Activated T-cell treated with anti-CD3 and anti-CD28 coated beads for 48 hours (primary cell): ENCODE data around the gene PCSK4.
"Not testable (repeated sequence)": the region's sequence is repeated elsewhere in the genome, so short reads cannot be mapped to it uniquely, and the experiment has no call there.

ENCODE experiments used
- DNase-seq: peaks from one replicate; pipeline ENCODE4 v3.0.0-alpha.2; 2020; ENCODE audit warnings: low read depth

PCSK4 gene

DNA sequence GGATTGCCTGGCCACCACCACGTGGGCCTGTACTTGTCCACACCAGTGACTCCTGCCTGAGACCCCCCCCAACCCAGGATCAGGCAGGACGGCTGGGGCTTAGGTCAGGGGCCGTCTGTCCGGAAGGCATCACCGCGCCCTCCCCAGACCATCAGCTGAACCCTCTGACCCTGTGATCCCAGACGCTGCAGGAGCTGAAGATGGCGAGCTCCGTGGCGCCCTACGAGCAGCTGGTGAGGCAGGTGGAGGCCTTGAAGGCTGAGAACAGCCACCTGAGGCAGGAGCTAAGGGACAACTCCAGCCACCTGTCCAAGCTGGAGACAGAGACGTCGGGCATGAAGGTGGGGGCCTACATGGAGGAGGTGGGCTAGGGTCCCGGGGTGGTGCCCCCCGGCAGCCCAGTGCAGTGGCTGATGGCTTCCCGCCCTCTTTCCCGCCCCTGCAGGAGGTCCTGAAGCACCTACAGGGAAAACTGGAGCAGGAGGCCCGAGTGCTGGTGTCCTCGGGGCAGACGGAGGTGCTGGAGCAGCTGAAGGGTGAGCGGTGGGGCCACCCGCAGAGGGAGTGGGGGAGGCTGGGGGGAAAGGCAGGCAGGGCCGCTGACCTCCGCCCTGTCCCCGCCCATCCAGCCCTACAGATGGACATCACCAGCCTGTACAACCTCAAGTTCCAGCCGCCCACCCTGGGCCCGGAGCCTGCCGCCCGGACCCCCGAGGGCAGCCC lies 37.2 kb downstream of the PCSK4 start:
- DNase-seq = no peak

- DNase-seq = no peak
Observed at GRCh38 chr19:1451916-1452801, 38.0 kb downstream of the PCSK4 start.

- no peak for DNase-seq
Observed at GRCh38 chr19:1450735-1451731, 39.1 kb downstream of the PCSK4 start.

DNA sequence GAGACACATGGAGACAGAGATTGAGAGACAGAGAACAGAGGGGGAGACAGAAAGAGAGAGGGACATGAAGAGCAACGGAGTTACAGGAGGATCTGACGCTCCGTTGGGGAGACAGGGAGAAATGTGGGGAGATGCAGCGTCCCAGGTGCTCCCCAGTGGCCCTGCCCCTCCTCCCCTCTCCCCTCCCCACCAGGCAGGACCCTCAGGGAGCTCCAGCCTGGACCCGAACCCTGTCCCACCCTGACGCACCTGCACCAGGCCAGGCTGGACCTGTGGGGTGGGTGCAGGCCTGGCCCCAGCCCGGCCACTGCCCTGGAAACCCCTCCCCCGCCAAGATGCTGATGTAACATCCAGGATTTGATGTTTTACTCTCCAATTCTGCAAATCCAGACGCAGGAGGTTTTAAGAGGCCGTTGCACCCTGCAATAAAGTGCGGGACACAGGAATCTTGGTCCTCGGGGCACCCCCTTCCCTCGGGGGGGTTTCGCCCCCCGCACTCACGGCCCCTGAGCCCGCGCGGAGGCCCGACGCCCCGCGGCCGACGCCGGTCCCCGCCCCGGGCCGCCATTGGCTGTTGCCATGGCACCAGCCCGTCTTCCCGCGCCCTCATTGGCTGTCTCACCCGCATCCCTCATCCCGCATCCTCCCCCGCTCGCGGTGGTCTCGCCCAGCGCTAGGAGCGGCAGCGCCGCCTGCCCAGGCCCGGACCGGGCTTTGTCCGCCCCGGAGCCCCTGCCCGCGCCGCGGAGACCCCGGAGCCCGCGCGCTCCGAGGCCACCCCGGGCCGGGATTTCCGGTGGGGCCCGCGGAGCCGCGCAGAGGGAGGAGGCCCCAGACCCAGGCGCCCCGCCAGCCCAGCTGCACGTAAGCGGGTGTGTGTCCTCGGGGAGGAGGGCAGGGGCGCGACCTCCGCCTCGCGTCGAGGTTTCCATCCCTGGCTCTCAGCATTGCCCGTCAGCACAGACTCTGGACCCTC lies 40.4 kb downstream of the PCSK4 start, which contains the start of gene APC2:
Gene APC2 (plus strand): TSS at position 655 of the 976 bp plus-strand sequence. CDS start 2,881 bp downstream, outside the sequence.
- no peak for DNase-seq

- no peak for DNase-seq
Observed at GRCh38 chr19:1447944-1448343, 42.2 kb downstream of the PCSK4 start.

GRCh38 chr19:1447504-1447903 lies 42.6 kb downstream of the PCSK4 start:
- no peak for DNase-seq

- no peak for DNase-seq
Observed at GRCh38 chr19:1446713-1447481, 43.3 kb downstream of the PCSK4 start.

DNA sequence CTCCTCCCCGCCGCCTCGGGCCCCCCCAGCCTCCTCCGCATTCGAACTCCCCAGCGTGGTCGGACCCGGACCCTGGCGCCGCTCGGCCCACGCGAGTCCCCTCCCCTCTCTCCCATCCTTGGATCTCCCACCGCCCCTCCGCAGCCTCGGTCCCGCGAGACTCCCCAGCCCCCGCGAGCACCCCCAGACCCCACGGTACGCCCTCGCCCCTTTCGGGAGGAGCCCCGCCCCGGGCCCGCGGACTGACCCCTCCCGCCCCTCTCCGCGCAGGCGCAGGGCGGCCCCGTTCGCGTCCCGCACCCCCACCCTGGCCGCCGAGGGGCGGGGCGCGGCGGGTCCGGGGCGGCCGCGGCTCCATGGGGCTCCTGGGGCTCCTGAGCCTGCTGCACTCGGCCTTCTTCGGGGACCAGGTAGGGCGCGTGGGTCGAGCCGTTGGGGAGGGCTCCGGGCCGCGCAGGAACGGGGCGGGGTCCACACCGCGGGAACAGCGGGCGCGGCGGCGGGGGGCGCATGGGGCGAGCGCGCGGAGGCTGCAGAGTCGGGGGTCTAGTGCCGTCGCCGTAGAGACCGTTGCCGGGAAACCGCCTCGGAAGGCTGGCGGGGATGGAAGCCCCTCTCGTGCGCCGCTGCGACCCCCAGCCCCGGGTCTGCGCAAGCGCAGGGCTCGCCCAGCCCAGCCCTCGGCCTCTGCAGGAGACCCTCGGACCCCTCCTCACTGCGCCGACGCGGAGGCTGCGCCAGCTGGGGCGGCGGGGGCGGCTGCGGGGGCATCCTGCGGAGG lies 44.0 kb downstream of the PCSK4 start:
- DNase-seq = no peak

GRCh38 chr19:1445185-1445931 lies 44.8 kb downstream of the PCSK4 start:
- peak; percentile 83 for DNase-seq

DNA sequence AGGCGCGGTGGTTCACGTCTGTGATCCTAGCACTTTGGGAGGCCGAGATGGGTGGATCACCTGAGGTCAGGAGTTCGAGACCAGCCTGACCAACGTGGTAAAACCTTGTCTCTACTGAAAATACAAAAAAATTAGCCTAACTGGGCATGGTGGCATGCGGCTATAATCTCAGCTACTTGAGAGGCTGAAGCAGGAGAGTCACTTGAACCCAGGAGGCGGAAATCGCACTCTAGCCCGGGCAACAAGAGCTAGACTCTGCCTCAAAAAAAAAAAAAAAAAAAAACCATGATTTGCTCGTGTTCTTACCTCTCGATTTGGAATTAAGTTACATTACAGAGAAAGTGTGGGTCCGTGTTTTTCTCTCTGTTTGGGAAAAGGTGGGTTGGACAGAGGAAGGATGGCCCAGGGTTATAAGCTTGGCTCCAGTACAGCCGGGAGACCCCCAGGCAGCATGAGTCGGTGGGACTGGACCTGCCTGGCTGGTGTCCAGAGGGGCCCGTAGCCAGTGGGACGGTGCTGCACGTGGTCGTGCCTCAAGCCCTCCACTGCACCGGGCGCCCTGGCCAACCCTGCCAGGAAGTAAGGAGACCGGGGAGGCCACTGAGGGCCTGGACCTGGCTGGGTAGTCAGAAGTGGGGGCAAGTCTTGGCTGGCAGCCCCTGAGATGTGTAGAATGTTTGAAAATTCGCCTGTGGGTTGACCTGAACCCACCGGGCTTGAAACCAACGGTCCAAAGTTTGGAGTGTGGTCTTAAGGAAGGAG lies 48.3 kb downstream of the PCSK4 start:
- no peak for DNase-seq

GRCh38 chr19:1441022-1441426 lies 49.1 kb downstream of the PCSK4 start:
- DNase-seq = no peak

- DNase-seq = no peak
Observed at GRCh38 chr19:1440418-1440801, 49.7 kb downstream of the PCSK4 start.

- not testable (repeated sequence) for DNase-seq
Observed at GRCh38 chr19:1439525-1440417, 50.4 kb downstream of the PCSK4 start.

DNA sequence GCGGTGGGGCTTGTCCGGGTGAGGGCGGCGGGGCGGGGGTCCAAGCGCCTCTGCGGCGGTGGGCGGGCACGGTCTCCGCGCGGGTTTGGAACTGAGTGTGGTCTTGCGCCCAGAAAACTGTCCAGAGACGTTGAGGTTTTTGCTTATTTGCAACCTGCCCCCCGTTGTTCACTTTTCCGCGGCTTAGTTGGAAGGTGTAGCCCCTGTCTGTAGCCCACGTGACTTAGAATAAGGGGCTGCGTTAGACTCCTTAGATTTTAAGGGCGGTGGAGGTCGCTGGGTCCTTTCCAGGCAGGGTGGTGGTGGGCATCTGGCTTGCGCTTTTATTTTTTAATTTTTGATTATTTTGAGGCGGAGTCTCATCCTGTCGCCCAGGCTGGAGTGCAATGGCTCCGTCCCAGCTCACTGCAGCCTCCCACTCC lies 51.2 kb downstream of the PCSK4 start:
- no peak for DNase-seq

GRCh38 chr19:1438035-1438932 lies 51.9 kb downstream of the PCSK4 start, which contains the start of gene RPS15:
Gene RPS15, plus strand, starts transcription at chr19:1438396. Its CDS starts 30 bp downstream, at chr19:1438426.
- DNase-seq = peak; percentile 96
